Myometrial cell (primary cell): Measurements from ENCODE around the gene PNMA6E. TPM values are rescaled to one million over a fixed set of nuclear protein-coding genes. Genes with fewer than 3 reads are reported as not detected.

Experiments used
- total RNA-seq: library from RNA; depleted of rRNA; stranded (reverse); fragments of >200 nt; gene quantifications from 2 replicates; pipeline ENCODE4 v1.2.3, GENCODE V29; 2015

PNMA6E gene
- not detected in 2 replicates for total RNA-seq

DNA sequence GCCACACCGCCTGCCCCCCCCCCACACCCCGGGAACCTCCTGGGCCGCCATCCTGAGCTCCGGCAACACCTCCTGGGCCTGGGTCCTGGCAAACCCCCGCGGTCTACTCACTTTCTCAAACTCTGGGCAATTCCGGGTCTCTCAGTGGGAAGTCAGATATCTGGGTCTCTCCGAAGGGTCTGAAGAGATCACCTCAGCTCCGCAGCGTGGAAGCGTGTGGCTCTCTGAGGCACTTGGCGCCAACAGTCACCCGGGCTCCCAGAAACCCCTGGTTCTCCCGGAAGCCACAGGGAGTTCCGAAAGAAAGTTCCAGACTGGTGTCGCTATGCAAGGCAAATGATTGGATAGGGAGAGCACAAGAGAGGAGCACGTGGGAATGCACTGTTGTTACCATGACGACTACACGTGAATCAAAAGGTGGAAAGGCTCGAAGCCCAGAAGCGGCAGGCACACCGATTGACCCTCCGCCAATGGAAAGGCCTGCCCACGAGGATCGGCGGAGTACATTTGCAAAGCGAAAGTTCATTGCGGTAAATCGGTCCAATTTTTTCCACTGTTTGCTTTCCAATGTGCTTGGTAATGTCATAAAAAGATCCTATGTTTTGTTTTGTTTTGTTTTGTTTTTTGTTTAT is at the start of gene PNMA6E:
PNMA6E (minus strand) TSS at position 218 of the 632 bp plus-strand sequence. CDS start 2,501 bp downstream, outside the sequence.

DNA sequence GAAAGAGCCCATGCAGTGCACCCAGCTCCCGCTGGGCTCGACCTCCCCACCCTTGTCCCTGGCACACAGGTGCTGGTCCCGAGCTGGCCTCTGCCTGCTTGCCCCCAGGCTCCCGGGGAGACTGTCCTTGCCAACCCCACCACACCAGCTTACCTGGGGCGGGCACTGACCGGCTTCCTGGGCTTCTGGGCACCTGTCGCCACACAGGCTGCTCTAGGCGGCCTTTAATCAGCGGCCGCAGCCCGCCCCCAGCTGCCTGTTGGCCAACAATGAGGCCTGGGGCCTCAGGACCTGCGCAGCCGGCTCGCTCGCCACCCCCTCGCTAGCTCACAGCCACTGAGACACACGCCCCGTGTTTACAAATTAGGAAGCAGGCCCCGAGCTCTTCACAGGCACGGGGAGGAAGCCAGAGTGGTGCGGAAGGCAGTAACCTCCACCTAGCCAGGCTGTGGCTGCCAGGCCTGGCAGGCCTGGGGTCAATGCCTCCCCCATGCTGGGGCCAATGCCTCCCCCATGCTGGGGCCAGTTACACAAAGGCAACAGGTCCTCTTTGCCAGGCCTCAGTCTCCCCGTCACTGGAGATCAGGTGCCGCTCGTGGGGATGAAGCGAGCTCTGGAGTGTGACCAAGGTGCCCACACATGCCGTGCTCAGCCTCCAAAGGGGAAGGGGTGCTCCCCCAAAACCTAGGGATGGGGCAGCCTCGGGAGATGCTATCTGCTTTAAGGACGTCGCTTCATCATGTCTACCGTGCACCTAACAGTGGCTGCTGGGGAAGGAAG is 44.9 kb upstream of the PNMA6E start, which contains the start of gene TREX2:
TREX2 (minus strand) TSS at position 201 of the 780 bp plus-strand sequence. CDS start 626 bp downstream, outside the sequence.

GRCh38 chrX:153411255-153411987 is 10.3 kb upstream of the PNMA6E start, which contains the start of gene ZFP92:
Gene ZFP92 (plus strand): TSS chrX:153411472. CDS start chrX:153418323, 6,851 bp downstream.

Other genes starting within 250 kb of the PNMA6E start
- not detected in 2 replicates for gene MAGEA1, start 222.1 kb downstream of the PNMA6E start, total RNA-seq
- not detected in 2 replicates for gene PNMA6F, start 79.6 kb downstream of the PNMA6E start, total RNA-seq
- gene ZNF275, start 67.2 kb downstream of the PNMA6E start, total RNA-seq: 4.9 and 5.1 TPM in 2 replicates
- gene ZFP92, start 10.1 kb upstream of the PNMA6E start, total RNA-seq: 0.29 and 0.71 TPM in 2 replicates
- not detected in 2 replicates for gene TREX2, start 44.7 kb upstream of the PNMA6E start, total RNA-seq
- 37.2 and 51.6 TPM in 2 replicates for gene HAUS7, start 69.2 kb upstream of the PNMA6E start, total RNA-seq
- gene BGN, start 93.6 kb upstream of the PNMA6E start, total RNA-seq: 3.2 and 4.3 TPM in 2 replicates
- not detected in 2 replicates for gene ATP2B3, start 116.3 kb upstream of the PNMA6E start, total RNA-seq
- gene CCNQ, start 197.8 kb upstream of the PNMA6E start, total RNA-seq: 39.2 and 46.8 TPM in 2 replicates
- 0.29 and 0.35 TPM in 2 replicates for gene DUSP9, start 245.9 kb upstream of the PNMA6E start, total RNA-seq